ENCODE measurements around the gene KLHDC1.
"Not testable (repeated sequence)": the region's sequence is repeated elsewhere in the genome, so short reads cannot be mapped to it uniquely, and the experiment has no call there.

KLHDC1 gene

DNA sequence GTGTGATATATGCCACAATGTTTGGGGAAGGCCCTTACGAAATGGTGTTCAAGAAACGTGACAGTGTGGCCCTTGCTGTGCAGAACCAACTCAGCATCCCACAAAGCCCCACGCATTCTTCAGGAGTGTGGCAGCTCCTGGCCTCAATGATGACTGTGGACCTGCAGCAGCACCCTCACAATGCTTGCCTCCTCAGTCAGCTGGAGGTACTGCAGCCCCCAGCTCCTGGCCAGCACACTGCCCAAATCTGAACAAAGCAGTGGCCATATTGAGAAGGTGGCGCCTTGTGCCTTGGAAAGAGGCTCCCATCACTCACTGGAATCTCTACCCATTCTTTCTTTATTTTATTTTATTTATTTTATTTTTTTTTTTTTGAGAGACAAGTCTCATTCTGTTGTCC lies 15.3 kb upstream of the KLHDC1 start:
- TF ChIP-seq, protein P1, sequence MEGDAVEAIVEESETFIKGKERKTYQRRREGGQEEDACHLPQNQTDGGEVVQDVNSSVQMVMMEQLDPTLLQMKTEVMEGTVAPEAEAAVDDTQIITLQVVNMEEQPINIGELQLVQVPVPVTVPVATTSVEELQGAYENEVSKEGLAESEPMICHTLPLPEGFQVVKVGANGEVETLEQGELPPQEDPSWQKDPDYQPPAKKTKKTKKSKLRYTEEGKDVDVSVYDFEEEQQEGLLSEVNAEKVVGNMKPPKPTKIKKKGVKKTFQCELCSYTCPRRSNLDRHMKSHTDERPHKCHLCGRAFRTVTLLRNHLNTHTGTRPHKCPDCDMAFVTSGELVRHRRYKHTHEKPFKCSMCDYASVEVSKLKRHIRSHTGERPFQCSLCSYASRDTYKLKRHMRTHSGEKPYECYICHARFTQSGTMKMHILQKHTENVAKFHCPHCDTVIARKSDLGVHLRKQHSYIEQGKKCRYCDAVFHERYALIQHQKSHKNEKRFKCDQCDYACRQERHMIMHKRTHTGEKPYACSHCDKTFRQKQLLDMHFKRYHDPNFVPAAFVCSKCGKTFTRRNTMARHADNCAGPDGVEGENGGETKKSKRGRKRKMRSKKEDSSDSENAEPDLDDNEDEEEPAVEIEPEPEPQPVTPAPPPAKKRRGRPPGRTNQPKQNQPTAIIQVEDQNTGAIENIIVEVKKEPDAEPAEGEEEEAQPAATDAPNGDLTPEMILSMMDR (IDR thresholded peaks at IDR 0.05; ENCODE audit: low read depth, low read length), result no peak
- DNase-seq (ENCODE audit: extremely low read depth, low read depth), result no peak

DNA sequence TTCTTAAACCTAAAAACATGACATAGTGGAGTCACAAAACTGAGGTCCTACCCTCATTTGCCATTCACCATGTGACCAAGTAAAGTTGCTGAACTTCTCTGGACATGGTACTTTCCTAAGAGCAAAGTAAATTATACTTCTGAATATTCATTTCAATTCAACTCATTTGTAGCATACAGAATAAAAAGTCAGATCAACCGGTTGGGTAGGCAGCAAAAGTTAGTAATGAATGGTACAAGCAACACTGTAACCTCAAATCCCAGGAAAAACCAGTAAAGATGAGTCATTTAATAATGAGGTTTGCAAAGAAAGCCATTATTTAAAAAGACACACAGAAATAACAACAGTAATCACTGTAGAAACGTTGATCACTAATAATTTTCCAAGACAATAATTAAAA lies 13.6 kb upstream of the KLHDC1 start:
- no peak for DNase-seq (ENCODE audit: extremely low read depth, low read depth)
- TF ChIP-seq, protein P1 (IDR thresholded peaks at IDR 0.05; ENCODE audit: low read depth, low read length), result no peak

DNA sequence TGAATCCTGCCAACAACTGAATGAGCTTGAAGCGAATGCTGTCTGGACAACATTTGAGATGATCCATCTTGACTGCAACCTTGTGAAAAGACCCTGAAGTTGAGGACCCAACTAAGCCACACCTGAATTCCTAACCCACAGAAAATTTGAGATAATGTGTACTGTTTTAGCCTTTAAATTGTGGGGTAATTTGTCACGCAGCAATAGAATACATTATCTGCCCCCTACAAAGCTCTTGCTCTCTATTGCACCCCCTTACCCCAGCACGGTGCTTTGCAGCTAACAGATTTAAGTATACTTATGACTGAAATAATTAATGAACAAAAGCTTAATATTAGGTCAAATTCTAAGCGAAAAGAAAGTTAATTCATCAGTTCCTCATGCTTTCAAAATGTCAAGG lies 6.5 kb upstream of the KLHDC1 start:
- no peak for DNase-seq (ENCODE audit: extremely low read depth, low read depth)
- TF ChIP-seq, protein P1 (IDR thresholded peaks at IDR 0.05; ENCODE audit: low read depth, low read length), result no peak

- no peak for DNase-seq (ENCODE audit: extremely low read depth, low read depth)
- TF ChIP-seq, protein P1 (IDR thresholded peaks at IDR 0.05; ENCODE audit: low read depth, low read length), result no peak
Measured at GRCh38 chr14:49687942-49688700, 4.8 kb upstream of the KLHDC1 start, which contains the start of gene POLE2. Gene POLE2, minus strand, starts transcription at chr14:49688214. Its CDS starts 11 bp downstream, at chr14:49688203.

- TF ChIP-seq, protein P1 (IDR thresholded peaks at IDR 0.05; ENCODE audit: low read depth, low read length), result no peak
Measured at GRCh38 chr14:49688701-49689030, 4.3 kb upstream of the KLHDC1 start.

DNA sequence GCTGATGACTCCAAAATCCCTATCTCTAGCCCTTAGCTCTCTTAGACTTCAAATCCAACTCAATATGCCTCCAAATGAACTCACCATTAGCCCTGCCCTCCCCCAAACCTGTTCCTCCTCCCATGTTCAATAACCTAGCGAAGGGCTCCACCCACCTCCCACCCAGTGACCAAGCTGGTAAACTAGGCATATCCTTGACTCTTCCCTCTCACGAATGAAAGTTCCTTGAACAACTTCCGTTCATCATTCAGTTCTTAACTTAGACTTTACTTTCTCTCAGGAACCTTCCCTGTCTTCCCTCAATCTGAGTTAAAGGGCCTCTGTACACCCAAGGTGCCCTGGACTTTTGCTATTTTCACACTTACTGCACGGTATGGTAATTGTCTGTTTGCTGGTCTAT lies 1.9 kb upstream of the KLHDC1 start:
- TF ChIP-seq, protein P1 (IDR thresholded peaks at IDR 0.05; ENCODE audit: low read depth, low read length), result no peak
- no peak for DNase-seq (ENCODE audit: extremely low read depth, low read depth)

More at GRCh38 chr14:49688701-49689030, 4.3 kb upstream of the KLHDC1 start:
- DNase-seq (ENCODE audit: extremely low read depth, low read depth), result no peak

DNA sequence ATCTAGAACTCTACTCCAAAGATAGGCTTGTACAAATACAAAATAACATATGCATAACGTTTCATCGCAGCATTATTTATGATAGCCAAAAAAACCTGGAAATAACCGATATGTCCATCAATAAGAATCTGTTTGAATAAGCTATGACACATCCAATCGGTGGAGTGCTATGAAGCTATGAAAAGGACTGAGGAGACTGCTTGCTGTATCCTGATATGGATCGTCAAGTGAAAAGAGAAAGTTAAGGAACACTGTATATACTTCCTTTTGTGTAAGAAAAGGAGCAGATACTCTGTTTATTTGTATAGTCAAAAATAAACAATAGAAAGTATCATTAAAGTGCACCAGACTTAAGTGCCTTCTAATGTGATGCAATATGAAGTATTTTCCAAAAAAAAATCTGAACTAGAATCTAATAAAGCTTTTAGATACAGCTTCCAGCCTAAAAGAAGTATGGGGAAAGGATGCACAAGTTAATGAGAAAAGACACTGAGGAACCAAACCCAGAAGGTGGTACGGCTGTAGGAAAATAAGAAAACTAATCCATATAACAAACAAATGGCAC lies 645 bp upstream of the KLHDC1 start:
- DNase-seq (ENCODE audit: extremely low read depth, low read depth), result no peak
- TF ChIP-seq, protein P1 (IDR thresholded peaks at IDR 0.05; ENCODE audit: low read depth, low read length), result no peak

- DNase-seq (ENCODE audit: extremely low read depth, low read depth), result not testable (repeated sequence)
Measured at GRCh38 chr14:49693735-49694124, 810 bp downstream of the KLHDC1 start.
